Measurements from ENCODE around the gene FAXC. TPM values are rescaled to one million over a fixed set of nuclear protein-coding genes. Genes with fewer than 3 reads are reported as not detected.
A peak's percentile ranks its signal among the peaks of the same experiment; 100 is the strongest.
"Not testable (repeated sequence)": the region's sequence is repeated elsewhere in the genome, so short reads cannot be mapped to it uniquely, and the experiment has no call there.

FAXC gene
- polyA plus RNA-seq, 4 donors = 4.7 to 9.3 (median 5.6) TPM

- no peak for DNase-seq (ENCODE audit: low read depth in 4 of 4, low spot score in 3 of 4)
These were observed 59.8 kb downstream of the FAXC start for GRCh38 chr6:99289701-99290100.

GRCh38 chr6:99288668-99289067 is 60.8 kb downstream of the FAXC start:
- no peak for DNase-seq (ENCODE audit: low read depth in 4 of 4, low spot score in 3 of 4)

- no peak for DNase-seq (ENCODE audit: low read depth in 4 of 4, low spot score in 3 of 4)
These were observed 62.0 kb downstream of the FAXC start for GRCh38 chr6:99287523-99287922.

GRCh38 chr6:99285881-99286280 is 63.6 kb downstream of the FAXC start:
- DNase-seq (ENCODE audit: low read depth in 4 of 4, low spot score in 3 of 4) = no peak

GRCh38 chr6:99282479-99283062 is 66.9 kb downstream of the FAXC start:
- no peak for DNase-seq (ENCODE audit: low read depth in 4 of 4, low spot score in 3 of 4)

- no peak for DNase-seq (ENCODE audit: low read depth in 4 of 4, low spot score in 3 of 4)
These were observed 72.7 kb downstream of the FAXC start for GRCh38 chr6:99276747-99277146.

- peak; percentile 27 to 42 (median 30) for DNase-seq (ENCODE audit: low read depth in 4 of 4, low spot score in 3 of 4)
These were observed 78.6 kb downstream of the FAXC start for GRCh38 chr6:99270826-99271225.

- DNase-seq (ENCODE audit: low read depth in 4 of 4, low spot score in 3 of 4) = no peak
These were observed 79.4 kb downstream of the FAXC start for GRCh38 chr6:99270030-99270429.

- DNase-seq (ENCODE audit: low read depth in 4 of 4, low spot score in 3 of 4) = no peak
These were observed 80.3 kb downstream of the FAXC start for GRCh38 chr6:99269207-99269606.

GRCh38 chr6:99266996-99267395 is 82.5 kb downstream of the FAXC start:
- DNase-seq (ENCODE audit: low read depth in 4 of 4, low spot score in 3 of 4) = not testable (repeated sequence)

GRCh38 chr6:99265447-99265846 is 84.0 kb downstream of the FAXC start:
- not testable (repeated sequence) for DNase-seq (ENCODE audit: low read depth in 4 of 4, low spot score in 3 of 4)

- DNase-seq (ENCODE audit: low read depth in 4 of 4, low spot score in 3 of 4) = no peak
These were observed 94.6 kb downstream of the FAXC start for GRCh38 chr6:99254616-99255550.

- DNase-seq (ENCODE audit: low read depth in 4 of 4, low spot score in 3 of 4) = no peak
These were observed 96.2 kb downstream of the FAXC start for GRCh38 chr6:99253271-99253670.

- no peak for DNase-seq (ENCODE audit: low read depth in 4 of 4, low spot score in 3 of 4)
These were observed 97.1 kb downstream of the FAXC start for GRCh38 chr6:99252421-99252820.

- no peak for DNase-seq (ENCODE audit: low read depth in 4 of 4, low spot score in 3 of 4)
These were observed 99.0 kb downstream of the FAXC start for GRCh38 chr6:99250476-99250875.

GRCh38 chr6:99246602-99247001 is 102.9 kb downstream of the FAXC start:
- DNase-seq (ENCODE audit: low read depth in 4 of 4, low spot score in 3 of 4) = no peak

GRCh38 chr6:99241905-99242534 is 107.5 kb downstream of the FAXC start:
- DNase-seq (ENCODE audit: low read depth in 4 of 4, low spot score in 3 of 4) = peak in 2 of 4 donors; percentile 5 to 12

GRCh38 chr6:99236010-99236409 is 113.5 kb downstream of the FAXC start:
- DNase-seq (ENCODE audit: low read depth in 4 of 4, low spot score in 3 of 4) = no peak

- no peak for DNase-seq (ENCODE audit: low read depth in 4 of 4, low spot score in 3 of 4)
These were observed 116.3 kb downstream of the FAXC start for GRCh38 chr6:99233219-99233618.

- no peak for DNase-seq (ENCODE audit: low read depth in 4 of 4, low spot score in 3 of 4)
These were observed 117.4 kb downstream of the FAXC start for GRCh38 chr6:99232056-99232455.

GRCh38 chr6:99225172-99225571 is 124.3 kb downstream of the FAXC start:
- DNase-seq (ENCODE audit: low read depth in 4 of 4, low spot score in 3 of 4) = no peak

Measured in left renal pelvis (tissue), 4 donors.